ENCODE measurements around the gene EP400. TPM values are rescaled to one million over a fixed set of nuclear protein-coding genes. Genes with fewer than 3 reads are reported as not detected.

EP400 gene
- 31.4 TPM for polyA plus RNA-seq (2012; ENCODE audit: insufficient read depth, insufficient read length)

- DNase-seq (ENCODE audit: low read depth, low spot score), result peak; percentile 82
- H3K4me3 ChIP-seq (ENCODE audit: low read length), result peak within 1 kb of the TSS; percentile 83
These were observed at the start of gene EP400 for GRCh38 chr12:131949431-131950181. TSS of gene EP400 (plus strand) at chr12:131949942. CDS start at chr12:131960620, 10,678 bp downstream.

GRCh38 chr12:131900397-131900796 is 49.3 kb upstream of the EP400 start:
- H3K4me3 ChIP-seq (ENCODE audit: low read length), result no peak overlapping the region
- no peak for DNase-seq (ENCODE audit: low read depth, low spot score)

GRCh38 chr12:131901431-131902331 is 48.1 kb upstream of the EP400 start:
- H3K4me3 ChIP-seq (ENCODE audit: low read length), result no peak overlapping the region
- DNase-seq (ENCODE audit: low read depth, low spot score), result no peak

GRCh38 chr12:131902332-131903241 is 47.2 kb upstream of the EP400 start:
- no peak for DNase-seq (ENCODE audit: low read depth, low spot score)

GRCh38 chr12:131903270-131904255 is 46.2 kb upstream of the EP400 start:
- DNase-seq (ENCODE audit: low read depth, low spot score), result no peak
- H3K4me3 ChIP-seq (ENCODE audit: low read length), result no peak overlapping the region

More at GRCh38 chr12:131902332-131903241, 47.2 kb upstream of the EP400 start:
- H3K4me3 ChIP-seq (ENCODE audit: low read length), result no peak overlapping the region

GRCh38 chr12:131904346-131904745 is 45.4 kb upstream of the EP400 start:
- no peak for DNase-seq (ENCODE audit: low read depth, low spot score)
- H3K4me3 ChIP-seq (ENCODE audit: low read length), result no peak overlapping the region

GRCh38 chr12:131905081-131905629 is 44.6 kb upstream of the EP400 start:
- 0 out of 2 replicates have a peak overlapping the region, but pooled peaks have one; percentile 5 for H3K4me3 ChIP-seq (ENCODE audit: low read length)
- no peak for DNase-seq (ENCODE audit: low read depth, low spot score)

GRCh38 chr12:131905630-131906091 is 44.1 kb upstream of the EP400 start:
- peak; percentile 69 for DNase-seq (ENCODE audit: low read depth, low spot score)
- H3K4me3 ChIP-seq (ENCODE audit: low read length), result 0 out of 2 replicates have a peak overlapping the region, but pooled peaks have one; percentile 5

- H3K4me3 ChIP-seq (ENCODE audit: low read length), result no peak overlapping the region
- no peak for DNase-seq (ENCODE audit: low read depth, low spot score)
These were observed 42.2 kb upstream of the EP400 start for GRCh38 chr12:131907379-131908091.

GRCh38 chr12:131908092-131909080 is 41.4 kb upstream of the EP400 start:
- no peak for DNase-seq (ENCODE audit: low read depth, low spot score)
- H3K4me3 ChIP-seq (ENCODE audit: low read length), result no peak overlapping the region

GRCh38 chr12:131909081-131909751 is 40.5 kb upstream of the EP400 start:
- no peak overlapping the region for H3K4me3 ChIP-seq (ENCODE audit: low read length)
- DNase-seq (ENCODE audit: low read depth, low spot score), result no peak

GRCh38 chr12:131909752-131910219 is 40.0 kb upstream of the EP400 start:
- H3K4me3 ChIP-seq (ENCODE audit: low read length), result no peak overlapping the region
- DNase-seq (ENCODE audit: low read depth, low spot score), result no peak

GRCh38 chr12:131910302-131911027 is 39.3 kb upstream of the EP400 start:
- no peak for DNase-seq (ENCODE audit: low read depth, low spot score)
- no peak overlapping the region for H3K4me3 ChIP-seq (ENCODE audit: low read length)

- H3K4me3 ChIP-seq (ENCODE audit: low read length), result no peak overlapping the region
- DNase-seq (ENCODE audit: low read depth, low spot score), result no peak
These were observed 38.6 kb upstream of the EP400 start for GRCh38 chr12:131911028-131911650.

Measured in Jurkat, Clone E6-1 (cell line).